CD4-positive, alpha-beta T cell treated with Interleukin-17A for 4 hours (primary cell): ENCODE results near the gene PTPRM.

Source experiments
- DNase-seq: peaks from one replicate; pipeline ENCODE4 v3.0.0-alpha.2; 2020; ENCODE audit warnings: mixed read lengths

The PTPRM gene

GRCh38 chr18:7600528-7601245 is 33.6 kb downstream of the PTPRM start:
- DNase-seq = no peak

DNA sequence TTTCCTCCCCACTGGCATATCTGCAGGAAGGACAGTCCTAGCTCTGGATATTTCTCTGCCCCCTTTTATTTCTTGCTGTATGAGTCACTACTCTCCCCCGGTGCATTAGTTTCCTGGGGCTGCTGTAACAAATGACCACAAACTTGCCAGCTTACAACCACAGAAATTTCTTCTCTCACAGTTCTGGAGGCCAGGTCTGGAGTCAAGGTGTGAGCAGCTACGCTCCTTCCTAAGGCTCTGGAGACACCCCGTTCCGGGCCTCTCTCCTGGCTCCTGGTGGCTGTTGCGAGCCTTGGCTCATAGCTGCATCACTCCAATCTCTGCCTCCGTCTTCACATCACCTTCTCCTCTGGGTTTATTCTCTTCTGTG is 34.1 kb downstream of the PTPRM start:
- DNase-seq = no peak

- no peak for DNase-seq
Measured at GRCh38 chr18:7601936-7602335, 34.8 kb downstream of the PTPRM start.

- no peak for DNase-seq
Measured at GRCh38 chr18:7603259-7604000, 36.3 kb downstream of the PTPRM start.

GRCh38 chr18:7604361-7604760 is 37.2 kb downstream of the PTPRM start:
- no peak for DNase-seq

- DNase-seq = no peak
Measured at GRCh38 chr18:7605705-7606104, 38.6 kb downstream of the PTPRM start.

- no peak for DNase-seq
Measured at GRCh38 chr18:7607540-7608173, 40.5 kb downstream of the PTPRM start.

GRCh38 chr18:7608174-7608550 is 41.0 kb downstream of the PTPRM start:
- no peak for DNase-seq

DNA sequence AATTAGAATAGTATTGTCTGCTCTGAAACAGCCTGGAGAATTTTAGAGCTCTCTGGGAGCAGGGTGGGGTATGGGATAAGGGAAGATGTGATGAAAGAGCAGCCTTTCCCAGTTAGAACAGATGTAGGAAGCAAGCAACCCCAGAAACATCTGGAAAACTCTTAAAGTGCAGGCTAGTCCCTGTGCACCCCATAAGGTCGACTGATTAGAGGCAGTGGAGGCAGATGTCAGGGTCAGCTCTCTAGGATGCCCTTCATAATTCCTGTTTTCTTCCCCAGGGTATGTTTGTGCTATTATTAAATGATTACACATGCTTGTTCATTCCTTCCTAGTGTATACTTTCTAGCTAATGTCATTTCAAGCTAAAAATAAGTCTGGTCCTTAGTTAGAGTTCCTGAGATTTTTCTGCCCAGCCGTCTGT is 41.7 kb downstream of the PTPRM start:
- no peak for DNase-seq

DNA sequence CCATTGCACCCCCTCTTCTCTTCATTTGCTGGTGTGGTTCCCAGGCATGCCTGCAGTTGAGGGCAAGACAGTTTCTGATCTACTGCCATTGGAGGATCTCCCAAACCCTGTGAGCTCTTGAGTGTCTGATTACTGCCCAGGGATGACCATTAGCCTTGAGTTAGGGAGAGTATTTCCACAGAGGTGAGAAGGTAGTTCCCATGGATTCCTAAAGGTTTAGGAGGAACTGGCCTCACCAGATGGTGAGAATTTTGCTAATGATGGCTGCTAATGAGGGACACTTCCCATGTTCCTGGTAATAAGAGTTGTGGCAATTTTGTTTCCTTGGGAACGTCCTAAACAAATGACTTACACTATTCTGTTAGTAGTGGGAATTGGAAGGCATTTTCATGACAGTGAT is 42.5 kb downstream of the PTPRM start:
- no peak for DNase-seq

GRCh38 chr18:7614042-7614441 is 46.9 kb downstream of the PTPRM start:
- DNase-seq = no peak

- DNase-seq = no peak
Measured at GRCh38 chr18:7615840-7616239, 48.7 kb downstream of the PTPRM start.

DNA sequence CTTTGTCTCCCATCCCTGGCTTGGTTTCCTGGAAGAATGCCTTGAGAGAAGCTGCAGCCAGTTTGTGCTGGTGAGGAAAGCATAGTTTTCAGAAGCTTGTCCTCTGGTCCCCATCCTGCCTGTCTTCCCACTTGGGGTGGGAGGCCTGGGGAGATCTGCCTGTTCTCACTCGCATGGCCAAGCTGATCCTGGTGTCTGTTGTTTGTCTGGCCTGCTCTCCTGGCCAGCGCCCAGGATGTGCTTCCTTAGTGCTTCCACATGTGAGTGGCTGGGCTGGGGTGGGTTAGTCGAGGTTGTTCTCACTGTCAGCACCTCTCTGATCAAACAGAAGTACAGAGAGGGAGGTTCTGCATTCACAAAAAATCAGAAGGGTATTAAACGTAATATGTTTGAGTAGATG is 49.5 kb downstream of the PTPRM start:
- DNase-seq = no peak

GRCh38 chr18:7617738-7618422 is 50.8 kb downstream of the PTPRM start:
- no peak for DNase-seq

DNA sequence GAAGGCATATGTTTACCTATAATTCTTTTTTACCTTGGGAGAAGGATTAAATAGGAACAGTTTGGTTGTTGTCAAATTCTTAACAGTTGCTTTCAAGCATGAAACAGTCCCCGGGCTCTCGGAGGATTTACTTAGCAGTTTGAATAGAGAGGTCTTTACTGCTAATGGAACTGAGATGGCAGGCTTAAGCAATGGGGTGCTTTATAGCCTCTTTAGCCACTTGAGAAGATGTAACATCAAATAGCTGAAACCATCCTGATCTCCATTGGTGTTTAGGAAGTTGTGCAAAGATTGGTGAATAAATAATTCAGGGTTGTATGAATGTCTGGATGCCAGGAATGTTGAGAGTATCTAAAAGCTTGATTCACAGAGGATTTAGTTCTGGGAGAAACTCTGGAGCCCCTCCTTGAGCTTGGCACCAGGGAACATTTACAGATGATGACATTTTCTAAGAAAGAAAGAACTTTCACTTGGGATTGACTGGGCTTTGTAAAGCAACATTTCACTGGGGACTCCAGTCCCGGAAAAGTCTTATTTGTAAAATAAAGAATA is 51.9 kb downstream of the PTPRM start:
- no peak for DNase-seq

GRCh38 chr18:7619676-7620075 is 52.6 kb downstream of the PTPRM start:
- DNase-seq = no peak

DNA sequence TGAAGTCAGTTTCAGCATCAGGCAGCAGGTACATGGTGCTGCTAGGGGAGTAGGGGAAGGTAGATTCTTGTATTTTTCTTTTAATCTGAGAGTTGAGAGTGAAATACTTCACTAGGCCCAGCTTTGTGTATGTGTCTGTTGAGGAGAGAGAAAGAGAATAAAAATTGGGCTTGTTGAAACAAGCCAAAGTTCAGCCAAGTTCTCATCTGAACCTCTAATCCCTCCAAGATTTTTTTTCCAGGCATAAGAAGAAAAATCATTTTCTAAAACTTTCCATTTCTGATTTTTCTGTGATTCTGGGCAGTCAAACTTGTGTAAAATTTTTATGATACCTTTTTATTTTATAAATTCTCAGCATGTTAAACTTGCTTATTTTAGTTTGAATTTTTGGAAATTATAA is 55.6 kb downstream of the PTPRM start:
- no peak for DNase-seq

- DNase-seq = no peak
Measured at GRCh38 chr18:7623681-7624080, 56.6 kb downstream of the PTPRM start.

DNA sequence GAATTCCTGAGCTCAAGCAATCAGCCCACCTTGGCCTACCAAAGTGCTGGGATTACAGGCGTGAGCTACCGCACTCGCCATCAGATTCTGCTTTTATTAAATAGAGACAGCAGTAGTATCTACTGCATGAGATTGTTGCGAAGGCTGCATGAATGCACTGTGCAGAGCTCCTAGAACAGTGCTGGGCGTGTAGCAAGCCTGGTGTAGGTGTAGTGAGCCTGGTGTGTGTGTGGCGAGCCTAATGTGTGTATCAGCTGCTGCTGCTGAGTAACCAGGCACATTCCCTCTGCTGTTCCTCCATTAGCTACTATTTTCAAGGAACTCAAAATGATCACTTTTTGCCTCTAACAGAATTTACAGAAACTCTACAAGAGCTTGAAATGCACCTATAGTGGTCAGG is 57.6 kb downstream of the PTPRM start:
- DNase-seq = no peak

- no peak for DNase-seq
Measured at GRCh38 chr18:7626175-7626921, 59.2 kb downstream of the PTPRM start.

GRCh38 chr18:7626922-7627440 is 59.9 kb downstream of the PTPRM start:
- DNase-seq = no peak

DNA sequence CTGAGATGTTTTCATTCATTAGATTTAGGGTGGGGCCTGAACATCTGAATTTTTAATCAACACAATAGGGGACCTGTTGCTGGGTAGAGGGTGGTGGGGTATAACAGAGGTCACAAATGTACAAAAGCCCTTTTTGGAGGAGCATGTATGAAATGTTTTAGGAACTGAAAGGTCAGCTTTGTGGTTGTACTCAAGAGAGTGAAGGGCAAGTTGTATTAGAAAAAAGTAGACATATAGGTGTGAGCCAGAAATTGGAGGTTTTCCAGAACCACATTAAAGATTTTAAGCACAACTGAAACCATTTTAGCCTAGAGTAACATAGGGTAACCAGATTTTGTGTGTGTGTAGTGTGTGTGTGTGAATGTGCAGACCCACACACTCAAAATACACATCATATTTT is 62.3 kb downstream of the PTPRM start:
- no peak for DNase-seq
